Adrenal gland (tissue), 5 donors: ENCODE measurements around the gene TGFBR3.

Experiments used
- POLR2A ChIP-seq, 2 donors: fragments of 450-650 bp; IDR thresholded peaks; one replicate each; pipeline ENCODE4 v1.6.1; 2017; ENCODE audit warnings: antibody characterized with exemption in 2 of 2, mild to moderate bottlenecking in 2 of 2, moderate library complexity in 1 of 2
- TF ChIP-seq, protein P1 (sequence below), 6 experiments: fragments of 450-650 bp in 4 of 6; fragments of 200-600 bp in 2 of 6; sonication (generic) in 1 of 6; IDR thresholded peaks; 1 replicate in 5 of 6; 2 replicates in 1 of 6; pipeline versions ENCODE4 v1.5.1 to v1.8.0; 2016 to 2021; ENCODE audit warnings: antibody characterized with exemption in 6 of 6, mild to moderate bottlenecking in 2 of 6, moderate library complexity in 1 of 6
- donor health status: DM: no; HTN: no; CAD: no.

DNA sequence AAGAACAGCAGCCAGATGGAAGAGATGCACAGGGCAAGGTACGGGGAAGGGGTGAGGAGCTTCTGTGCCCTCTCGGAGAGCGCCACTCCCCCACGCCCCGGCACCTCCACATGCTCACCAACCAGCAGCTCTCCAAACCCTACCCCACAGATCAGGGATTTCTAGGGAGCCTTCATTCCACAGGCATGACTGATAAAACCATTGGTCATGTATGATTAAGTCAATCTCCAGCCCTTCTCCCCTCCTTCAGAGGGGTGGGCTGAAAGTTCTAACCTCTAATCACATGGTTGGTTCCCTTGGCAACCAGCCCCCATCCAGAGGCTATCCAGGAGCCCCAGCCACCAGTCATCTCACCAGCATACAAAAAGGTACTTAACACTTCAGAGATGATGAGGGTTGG, 144.7 kb downstream of the TGFBR3 start:
- TF ChIP-seq, protein P1, sequence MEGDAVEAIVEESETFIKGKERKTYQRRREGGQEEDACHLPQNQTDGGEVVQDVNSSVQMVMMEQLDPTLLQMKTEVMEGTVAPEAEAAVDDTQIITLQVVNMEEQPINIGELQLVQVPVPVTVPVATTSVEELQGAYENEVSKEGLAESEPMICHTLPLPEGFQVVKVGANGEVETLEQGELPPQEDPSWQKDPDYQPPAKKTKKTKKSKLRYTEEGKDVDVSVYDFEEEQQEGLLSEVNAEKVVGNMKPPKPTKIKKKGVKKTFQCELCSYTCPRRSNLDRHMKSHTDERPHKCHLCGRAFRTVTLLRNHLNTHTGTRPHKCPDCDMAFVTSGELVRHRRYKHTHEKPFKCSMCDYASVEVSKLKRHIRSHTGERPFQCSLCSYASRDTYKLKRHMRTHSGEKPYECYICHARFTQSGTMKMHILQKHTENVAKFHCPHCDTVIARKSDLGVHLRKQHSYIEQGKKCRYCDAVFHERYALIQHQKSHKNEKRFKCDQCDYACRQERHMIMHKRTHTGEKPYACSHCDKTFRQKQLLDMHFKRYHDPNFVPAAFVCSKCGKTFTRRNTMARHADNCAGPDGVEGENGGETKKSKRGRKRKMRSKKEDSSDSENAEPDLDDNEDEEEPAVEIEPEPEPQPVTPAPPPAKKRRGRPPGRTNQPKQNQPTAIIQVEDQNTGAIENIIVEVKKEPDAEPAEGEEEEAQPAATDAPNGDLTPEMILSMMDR (IDR thresholded peaks at IDR 0.05): no peak
- no peak for TF ChIP-seq POLR2A (IDR thresholded peaks at IDR 0.05)
